IPS DF 4.7 (cell line): Measurements from ENCODE around the gene MRPS11.
"Not testable (repeated sequence)": the region's sequence is repeated elsewhere in the genome, so short reads cannot be mapped to it uniquely, and the experiment has no call there.

ENCODE experiments used
- DNase-seq: peaks from one replicate; pipeline ENCODE4 v3.0.0-alpha.2; 2013; ENCODE audit warnings: low spot score; ENCODE audit errors: extremely low read depth

Gene MRPS11

DNA sequence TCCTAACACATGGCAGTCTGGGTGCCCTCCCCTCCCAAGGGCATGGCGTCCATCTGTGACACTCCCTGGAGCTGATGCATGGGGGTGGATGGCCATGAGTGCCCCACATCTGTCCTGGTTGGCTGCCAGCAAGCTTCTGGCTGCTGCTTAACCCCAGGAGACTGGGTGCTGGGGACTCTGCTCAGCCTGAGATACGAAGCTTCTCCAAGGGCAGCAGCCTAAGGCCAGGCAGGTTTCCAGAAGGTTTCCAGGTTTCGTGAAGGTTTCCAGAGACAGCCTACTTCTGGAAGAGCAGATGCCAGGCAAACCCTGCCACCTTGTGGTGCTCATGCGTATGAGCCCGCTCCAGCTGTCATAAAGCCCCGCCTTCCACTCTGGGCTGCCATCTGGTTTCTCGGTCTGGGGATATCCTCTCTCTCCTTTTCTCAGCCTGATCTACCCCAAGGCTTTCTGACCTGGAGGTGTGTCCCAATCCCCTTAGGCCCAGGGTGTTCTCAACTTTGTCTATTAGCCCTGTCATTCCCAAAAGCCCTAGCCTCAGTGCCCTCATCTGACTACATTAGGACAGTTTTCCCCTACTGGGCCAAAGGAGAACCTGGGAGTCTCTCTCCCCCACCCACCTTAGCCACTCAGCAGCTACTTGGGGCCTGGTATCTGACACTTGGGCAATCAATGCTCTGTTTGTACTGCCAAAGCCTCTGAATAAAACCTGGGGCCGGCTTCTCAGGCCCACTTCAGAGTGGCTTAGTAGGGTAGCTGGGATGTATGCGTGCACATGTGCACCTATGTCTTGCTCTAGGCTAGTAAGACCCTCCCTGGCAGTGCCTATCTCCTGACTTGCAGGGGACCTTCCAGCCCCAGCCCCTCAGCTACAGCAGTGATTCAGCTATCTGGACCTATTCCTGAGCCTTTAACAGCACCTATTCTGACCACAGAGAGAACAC, 12.4 kb upstream of the MRPS11 start:
- DNase-seq: peak; percentile 60

DNA sequence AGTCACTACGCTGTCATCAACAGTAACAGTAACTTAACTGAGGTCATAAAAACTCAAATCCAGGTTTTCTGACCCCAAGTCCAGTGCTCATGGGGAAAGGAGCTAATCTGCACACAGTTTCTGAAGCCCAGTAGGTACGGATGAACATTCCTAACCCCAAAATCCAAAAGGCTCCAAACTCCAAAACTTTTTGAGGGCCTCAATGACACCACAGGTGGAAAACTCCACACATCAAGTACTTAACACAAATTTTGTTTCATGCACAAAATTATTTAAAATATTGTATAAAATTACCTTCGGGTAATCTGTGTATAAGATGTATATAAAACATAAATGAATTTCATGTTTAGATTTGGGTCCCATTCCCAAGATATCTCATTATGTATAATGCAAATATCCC, 10.8 kb upstream of the MRPS11 start:
- no peak for DNase-seq

DNA sequence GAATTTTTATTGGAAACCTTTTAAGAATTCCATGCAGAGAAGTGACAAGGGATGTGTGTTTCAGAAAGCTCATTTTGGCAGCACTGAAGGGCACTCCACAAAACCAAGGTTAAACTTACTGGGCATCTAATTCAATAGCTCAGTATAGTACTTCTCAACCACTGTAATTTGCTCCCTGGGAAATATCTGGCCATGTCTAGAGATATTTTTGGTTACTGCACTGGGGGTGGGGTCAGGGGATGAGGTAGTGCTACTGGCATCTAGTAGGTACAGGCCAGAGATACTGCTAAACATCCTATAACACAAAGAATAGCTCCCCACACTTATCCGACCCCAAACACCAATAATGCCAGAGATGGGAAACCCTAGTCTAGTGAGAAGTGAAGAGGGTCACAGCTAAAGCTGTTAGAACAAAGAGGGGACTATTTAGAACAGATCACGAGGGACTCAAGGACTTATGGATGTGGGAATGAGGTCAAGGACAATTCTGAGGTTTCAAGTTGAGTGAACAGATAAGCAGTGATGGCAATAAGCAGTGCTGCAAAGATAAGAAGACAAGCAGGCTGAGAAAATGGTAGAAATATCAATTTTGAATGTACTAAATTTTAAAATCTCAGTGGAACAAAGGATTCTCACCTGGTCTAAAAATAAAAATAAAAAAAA, 3.5 kb upstream of the MRPS11 start:
- DNase-seq: no peak

DNA sequence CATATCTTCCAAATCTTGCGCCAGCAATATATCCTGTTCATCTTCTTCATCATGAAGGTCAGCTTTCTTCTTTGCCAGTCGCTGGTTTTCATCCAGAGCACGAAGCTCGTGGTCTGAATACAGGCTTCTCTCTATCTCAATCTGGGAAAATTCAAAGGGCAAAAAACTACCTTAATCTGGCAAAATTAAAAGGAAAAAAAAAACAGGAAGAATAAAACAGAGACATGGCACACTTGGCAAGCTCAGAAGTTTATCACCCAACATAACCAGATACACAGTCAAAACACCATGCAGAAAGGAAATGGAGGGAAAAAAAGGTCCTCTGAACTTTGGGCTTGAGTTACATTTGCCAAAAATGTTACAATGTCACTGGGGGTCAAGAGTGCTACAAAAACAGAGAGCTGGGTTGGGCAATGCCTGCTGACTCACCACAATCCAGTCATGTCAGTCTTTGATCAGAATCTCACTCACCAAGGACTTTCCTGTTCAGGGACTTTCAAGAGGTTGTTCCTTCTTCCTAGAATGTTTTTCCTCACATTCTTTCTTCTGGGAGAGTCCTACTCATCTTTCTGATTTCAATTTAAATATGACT, 1.8 kb upstream of the MRPS11 start:
- no peak for DNase-seq

DNA sequence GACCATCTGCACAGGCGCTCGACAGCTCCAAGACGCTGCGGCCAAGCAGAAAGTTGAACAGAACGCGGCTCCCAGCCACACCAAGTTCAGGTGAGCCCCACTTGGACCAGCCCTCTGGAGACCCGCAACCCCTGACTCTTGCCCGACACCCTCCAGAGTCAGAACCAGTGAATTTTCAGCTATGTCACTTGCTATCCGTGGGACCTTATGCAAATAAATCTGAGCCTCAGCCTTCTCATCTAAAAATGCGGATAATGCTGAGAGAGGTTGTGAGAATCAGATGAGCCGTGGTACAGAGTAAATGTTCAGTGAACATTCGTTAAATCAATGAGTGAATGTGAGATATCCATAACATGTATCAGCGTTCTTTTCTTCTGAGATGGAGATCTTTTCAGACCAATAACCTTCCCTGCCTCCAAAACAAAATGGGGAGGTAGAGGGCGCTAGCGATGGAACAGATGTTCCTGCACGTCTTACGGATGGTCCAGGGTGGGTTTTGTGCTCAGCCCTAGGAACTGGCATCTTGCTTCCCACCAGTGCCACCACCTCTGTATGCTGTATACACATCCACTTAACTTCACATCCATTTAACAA, 524 bp downstream of the MRPS11 start:
- no peak for DNase-seq

DNA sequence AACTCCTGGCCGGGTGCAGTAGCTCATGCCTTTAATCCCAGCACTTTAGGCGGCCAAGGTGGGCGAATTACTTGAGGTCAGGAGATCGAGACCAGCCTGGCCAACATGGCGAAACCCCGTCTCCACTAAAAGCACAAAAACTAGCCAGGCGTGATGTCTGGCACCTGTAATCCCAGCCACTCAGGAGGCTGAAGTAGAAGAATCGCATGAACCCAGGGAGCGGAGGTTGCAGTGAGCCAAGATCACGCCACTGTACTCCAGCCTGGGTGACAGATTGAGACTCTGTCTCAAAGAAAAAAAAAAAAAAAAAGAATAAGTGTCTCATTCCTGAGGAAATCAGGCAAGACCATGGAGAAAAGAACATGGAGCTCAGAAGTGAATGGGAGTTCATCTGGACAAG, 1.2 kb downstream of the MRPS11 start:
- DNase-seq: not testable (repeated sequence)

DNA sequence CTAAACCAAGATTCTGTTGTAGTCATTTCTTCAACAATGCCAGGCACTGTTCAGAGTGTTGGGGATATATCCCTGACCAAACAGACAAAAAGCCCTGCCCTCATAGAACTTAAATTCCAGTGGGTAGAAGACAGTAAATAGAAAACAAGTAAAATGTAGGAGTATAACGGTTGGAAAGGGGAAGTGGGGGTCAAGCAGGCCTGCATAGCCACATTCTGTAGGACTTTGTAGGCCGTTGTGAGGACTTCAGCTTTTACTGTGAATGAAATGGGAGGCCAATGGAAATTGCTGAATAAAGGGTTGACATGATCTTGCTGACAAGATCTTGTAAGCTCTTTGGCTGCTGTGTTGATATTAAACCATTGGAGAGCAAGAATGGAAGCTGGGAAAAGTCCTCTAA, 1.8 kb downstream of the MRPS11 start:
- no peak for DNase-seq

DNA sequence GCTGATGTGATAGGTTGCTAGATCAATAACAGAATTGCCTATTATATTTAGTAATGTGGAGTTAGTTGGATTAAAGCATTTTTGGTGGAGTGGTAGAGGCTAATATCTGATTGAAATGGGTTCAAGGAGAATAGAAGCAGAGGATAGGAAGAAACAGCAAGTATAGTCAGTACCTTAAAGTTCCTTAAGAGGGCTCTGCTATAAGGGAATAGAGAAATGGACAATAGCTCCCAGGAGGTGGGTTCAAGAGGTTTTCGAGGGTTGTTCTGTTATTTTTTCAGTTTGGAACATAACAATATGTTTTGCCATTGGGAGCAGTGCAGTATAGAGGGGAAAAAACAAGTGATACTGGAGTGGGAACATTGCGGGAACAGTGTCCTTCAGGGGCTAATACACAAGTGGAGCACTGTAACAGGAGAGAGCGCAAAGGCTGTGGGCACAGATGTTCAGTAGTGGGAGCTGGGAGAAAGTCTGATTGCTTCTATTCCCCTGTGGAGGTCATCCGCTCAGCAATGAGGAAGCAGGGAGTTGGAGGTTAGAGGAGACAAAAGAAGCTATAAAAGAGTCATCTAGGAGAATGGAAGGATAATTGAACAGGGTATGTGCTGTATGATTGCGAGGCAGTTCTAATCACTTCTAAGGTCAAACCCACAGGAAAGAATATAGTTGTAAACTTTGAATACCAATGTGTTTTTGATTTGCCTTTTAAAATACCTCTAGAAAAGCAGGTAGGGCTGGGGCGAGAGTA, 3.3 kb downstream of the MRPS11 start:
- DNase-seq: no peak

DNA sequence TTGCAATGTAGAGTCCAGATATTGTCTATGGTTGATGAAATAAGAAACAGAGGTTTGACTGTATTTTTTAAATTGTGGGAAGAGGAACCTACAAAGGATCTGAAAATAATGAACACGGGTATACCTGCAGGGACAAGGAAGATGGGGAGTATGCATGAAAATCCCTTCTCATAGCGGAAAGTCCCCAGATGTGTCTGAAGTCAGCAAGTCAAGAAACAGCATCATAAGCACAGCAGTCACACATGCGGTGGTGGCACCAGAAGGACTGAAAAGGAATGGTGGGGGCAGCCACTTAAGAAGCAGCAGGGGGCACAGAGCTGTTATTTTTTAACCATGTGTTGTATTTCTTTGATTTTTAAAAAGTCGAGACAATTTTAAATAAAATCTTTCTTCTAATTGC, 4.7 kb downstream of the MRPS11 start:
- no peak for DNase-seq

DNA sequence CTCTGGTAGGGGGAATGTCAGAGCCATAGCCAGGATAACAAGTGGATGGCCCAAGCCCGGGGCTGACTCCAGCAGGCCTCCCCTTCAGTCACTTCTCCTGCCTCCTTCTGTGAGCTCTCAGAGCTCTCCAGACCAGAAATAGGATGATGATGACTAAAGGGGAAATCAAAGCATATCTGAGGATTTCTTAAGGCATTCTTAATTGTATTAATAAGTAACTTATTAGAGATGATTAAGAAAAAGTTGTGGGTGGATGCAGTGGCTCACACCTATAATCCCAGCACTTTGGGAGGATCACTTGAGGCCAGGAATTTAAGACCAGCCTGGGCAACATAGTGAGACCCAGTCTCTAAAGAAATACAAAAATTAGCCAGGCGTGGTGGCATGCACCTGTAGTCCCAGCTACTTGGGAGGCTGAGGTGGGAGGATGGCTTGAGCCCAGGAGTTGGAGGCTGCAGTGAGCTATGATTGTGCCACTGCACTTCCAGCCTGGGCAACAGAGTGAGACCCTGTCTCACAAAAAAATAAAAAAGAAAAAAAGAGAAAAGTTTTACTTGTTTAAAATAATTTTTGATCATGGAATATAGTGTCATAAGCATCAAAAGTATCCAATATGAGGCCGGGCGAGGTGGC, 6.3 kb downstream of the MRPS11 start:
- DNase-seq: not testable (repeated sequence)

DNA sequence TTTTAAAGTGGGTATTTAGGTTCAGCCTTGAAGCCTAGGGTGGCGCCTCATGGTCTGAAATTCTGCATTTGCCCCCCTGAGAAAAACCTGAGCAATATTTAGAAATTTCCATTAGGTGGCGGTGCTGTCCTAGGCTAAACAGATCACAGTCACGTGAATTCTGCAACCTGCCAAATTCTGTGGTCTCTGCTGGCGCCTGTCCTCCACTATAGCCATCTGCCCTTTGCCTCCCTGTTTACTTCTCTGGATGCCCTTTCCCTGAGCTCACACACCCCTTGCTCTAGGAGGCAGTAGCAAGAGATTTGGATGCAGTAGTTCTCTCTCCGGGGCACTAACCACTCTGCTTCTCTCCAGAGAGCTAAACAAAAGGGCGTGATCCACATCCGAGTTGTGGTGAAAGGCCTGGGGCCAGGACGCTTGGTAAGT, 9.1 kb downstream of the MRPS11 start:
- no peak for DNase-seq

DNA sequence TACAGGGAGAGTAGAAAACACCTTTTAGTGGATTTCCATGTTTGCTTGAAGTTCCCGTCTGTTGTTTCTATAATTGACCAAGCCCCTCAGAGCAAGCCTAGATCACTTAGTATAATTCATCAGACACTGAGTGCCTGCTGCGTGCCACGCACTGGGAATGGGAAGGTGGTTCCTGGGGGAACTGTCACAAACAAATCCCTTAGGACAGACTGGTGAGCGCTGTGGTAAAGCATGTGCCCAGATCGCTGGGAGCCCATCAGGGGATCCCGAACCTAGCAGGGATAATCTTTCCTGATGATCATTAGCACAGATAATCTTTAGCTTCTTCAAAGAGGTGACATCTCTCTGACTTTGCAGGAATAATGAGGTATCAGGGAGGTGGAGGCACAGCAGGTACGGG, 9.6 kb downstream of the MRPS11 start:
- DNase-seq: no peak

DNA sequence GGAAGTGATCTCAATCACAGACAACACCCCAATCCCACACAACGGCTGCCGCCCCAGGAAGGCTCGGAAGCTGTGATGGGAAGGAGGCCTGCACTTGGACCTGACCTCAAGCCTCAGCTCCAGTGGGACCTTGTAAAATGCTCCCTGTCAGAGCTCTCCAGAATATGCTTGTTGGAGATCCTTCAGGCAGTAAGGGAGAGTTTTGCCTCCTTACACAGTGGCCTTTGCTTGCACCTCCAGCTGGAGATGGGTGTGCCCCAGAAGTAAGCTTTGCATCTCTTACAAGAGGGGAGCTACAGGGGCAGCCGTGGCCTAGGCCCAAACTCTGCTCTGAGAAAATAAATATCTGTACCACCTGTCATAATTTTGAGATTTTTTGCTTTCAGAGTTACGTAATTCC, 10.4 kb downstream of the MRPS11 start:
- no peak for DNase-seq

DNA sequence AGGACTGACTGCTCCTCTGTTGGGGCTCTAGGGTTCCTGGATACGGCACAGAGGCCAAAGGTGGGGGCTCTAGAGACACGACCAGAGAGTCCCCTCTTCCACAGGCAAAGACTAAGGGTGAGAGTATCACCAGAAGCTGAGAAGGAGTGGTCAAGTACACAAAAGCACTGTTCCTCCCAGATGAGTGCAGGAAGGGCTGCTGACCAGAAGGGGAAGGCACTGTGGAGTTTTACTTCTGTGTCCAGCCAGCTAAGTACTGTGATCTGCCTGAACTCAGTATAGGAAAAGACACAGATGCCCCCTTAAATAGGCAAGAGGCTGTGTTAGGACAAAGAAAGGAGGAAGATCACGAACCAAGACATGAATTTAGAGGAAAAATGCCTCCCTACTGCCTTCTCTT, 11.7 kb downstream of the MRPS11 start:
- no peak for DNase-seq

DNA sequence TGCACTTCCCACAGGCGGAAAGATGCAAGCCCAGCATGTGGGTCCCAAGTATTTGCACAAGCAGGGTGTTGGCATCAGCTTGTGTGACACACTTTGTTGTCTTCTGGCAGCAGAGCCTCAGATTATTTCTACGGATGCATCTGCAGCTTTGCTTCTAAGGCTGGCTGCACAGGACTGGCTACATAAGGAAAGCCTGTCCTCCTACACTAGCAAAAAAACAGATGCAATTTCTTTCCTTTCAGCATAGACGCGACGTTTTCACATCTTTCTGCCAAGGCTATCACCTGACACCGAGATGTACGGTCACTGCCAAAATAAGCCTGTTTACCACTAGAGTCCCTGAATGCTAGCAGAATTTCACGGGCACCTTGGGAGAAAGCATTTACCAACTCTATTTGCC, 13.5 kb downstream of the MRPS11 start:
- no peak for DNase-seq

DNA sequence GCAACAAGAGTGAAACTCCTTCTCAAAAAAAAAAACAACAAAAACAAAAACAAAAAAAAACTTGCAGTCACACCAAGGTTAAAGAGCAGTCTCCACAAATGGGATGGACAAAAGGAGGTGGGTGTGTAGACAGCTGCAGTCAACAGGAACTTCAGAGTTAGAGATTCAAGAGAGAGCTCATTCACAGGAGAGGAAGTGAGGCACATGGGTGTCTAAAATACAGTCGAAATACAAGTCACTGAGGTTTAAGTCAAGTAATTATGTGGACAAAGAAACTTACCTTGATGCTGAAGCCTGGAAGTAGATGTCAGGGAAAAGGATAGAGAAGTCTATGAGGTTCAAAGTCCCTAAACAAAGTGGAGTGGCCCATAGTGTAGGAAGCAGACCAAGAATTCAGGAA, 14.8 kb downstream of the MRPS11 start:
- no peak for DNase-seq

DNA sequence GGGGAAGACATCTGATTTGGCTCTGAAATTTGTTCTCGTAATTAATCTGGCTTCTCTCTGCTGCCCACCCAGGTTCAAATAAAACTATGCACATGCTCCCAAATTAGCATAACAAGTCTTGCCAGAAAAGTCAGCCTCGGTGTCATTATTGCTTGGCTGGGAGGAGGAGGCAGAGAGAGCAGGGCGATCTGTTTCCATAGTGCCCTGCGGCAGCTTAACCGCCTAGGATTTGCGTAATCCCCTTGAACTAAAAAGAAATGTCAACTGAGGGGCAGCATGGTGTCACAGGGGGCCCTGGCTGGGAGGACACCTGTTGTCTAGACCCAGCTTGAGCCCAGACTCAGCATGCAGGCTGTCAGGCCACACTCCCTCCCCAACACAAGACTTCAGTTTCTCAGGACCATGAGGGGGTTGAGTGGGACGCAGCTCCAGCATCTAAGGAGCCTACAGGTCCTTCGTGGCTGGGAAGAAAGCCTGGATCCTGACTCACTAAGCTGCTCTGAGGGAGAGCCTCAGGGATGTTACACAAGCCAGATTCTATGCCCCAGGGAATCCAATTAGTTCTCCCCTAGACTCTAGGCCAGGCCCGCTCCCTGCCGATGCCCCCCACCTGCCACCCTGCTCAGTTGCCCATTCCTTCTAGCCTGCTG, 17.3 kb downstream of the MRPS11 start:
- DNase-seq: no peak

DNA sequence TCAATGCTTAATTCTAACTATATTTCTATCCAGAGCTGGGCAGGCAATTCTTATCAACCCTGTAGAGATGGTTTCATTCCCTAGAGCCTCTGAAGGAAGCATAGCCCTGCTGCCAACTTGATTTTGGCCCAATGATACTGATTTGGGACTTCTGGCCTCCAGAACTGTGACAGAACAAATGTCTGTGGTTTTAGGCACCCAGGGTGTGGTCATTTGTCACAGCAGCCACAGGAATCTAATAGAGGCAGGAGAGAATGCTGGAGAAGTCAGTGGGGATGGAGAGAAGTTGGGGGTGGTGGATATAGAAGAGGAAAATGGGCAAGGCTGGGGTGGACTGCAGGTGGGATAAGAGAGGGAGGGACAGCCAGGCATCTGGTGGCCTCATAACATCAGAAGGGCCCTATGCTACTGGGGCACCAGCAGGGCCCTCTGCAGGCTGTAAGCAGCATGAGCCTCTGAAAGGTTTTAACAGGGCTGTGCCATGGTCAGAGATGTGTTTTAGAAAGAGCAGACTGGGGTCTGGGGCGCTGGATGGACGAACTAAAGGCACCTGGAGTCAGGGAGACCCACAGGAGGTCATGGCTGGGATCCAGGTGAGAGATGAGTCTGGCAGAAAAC, 19.8 kb downstream of the MRPS11 start:
- no peak for DNase-seq

DNA sequence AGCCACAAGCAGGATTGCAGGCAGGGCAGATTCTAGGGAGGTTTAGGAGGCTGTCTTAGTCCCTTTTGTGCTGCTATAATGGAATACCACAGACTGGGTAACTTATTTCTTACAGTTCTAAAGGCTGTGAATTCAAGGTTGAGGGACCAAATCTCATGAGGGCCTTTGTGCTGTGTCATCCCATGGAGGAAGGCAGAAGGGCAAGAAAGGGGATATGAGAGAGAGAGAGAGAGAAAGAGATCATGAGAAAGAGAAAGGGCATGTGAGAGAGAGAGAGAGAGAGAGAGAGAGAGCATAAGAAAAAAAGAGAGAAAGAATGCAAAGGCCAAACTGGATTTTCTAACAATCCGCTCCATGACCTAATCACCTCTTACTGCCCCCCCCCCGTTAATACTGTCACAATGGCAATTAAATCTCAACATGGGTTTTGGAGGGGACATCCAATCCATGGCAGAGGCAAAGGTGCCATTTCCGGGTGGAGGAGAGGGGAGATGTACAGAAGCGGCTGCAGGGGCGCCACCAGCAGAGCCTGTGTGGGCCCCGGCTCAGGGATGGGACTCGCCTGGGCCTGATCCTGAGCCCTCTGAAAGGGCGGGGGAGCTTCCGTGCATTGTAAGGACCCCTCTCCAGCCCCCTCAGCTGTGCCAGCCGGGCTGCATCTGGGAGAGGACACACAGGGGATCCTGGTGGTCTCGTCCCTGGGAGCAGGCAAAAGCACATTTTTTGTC, 20.5 kb downstream of the MRPS11 start:
- DNase-seq: no peak
